Activated T-cell treated with anti-CD3 and anti-CD28 coated beads, Interleukin-2, amount 50 U/mL, for 72 hours (primary cell): ENCODE data around the gene OTUD5. TPM values are rescaled to one million over a fixed set of nuclear protein-coding genes. Genes with fewer than 3 reads are reported as not detected.

ENCODE experiments used
- ATAC-seq, 2 donors: fragments of 150-1000 bp; cut with Tn5 transposase; replicated peaks in 1 of 2; 2 replicates each; pipeline ENCODE4 v1.10.0; 2021; ENCODE audit warnings: moderate library complexity in 2 of 2, mild to moderate bottlenecking in 1 of 2
- DNase-seq, 2 donors: peaks; one replicate each; pipeline ENCODE4 v3.0.0; 2021 to 2022; ENCODE audit warnings: mixed read lengths in 1 of 2
- H3K27ac Mint-ChIP-seq: one replicate; pipeline ENCODE4 v1.8.0; 2022; ENCODE audit warnings: mild to moderate bottlenecking, moderate library complexity, mixed read lengths
- H3K27me3 Mint-ChIP-seq: one replicate; pipeline ENCODE4 v1.8.0; 2022; ENCODE audit warnings: low read depth, mixed read lengths
- H3K36me3 Mint-ChIP-seq, 2 donors: one replicate each; pipeline ENCODE4 v1.8.0; 2022; ENCODE audit warnings: mixed read lengths in 2 of 2, mild to moderate bottlenecking in 1 of 2; ENCODE audit not compliant: insufficient read depth in 2 of 2
- H3K4me1 Mint-ChIP-seq: one replicate; pipeline ENCODE4 v1.8.0; 2022; ENCODE audit warnings: low read depth, mixed read lengths
- H3K4me3 Mint-ChIP-seq, 2 donors: one replicate each; pipeline ENCODE4 v1.8.0; 2022; ENCODE audit warnings: mild to moderate bottlenecking in 2 of 2, mixed read lengths in 2 of 2, moderate library complexity in 2 of 2
- H3K9me3 Mint-ChIP-seq, 2 donors: one replicate each; pipeline ENCODE4 v1.8.0; 2022; ENCODE audit warnings: mixed read lengths in 2 of 2
- total RNA-seq, 2 donors: library from RNA; stranded (reverse); gene quantifications; one replicate each; pipeline ENCODE4 v1.2.3, GENCODE V29; 2022

OTUD5 gene
- total RNA-seq, 2 donors from 2014 or later: 123 to 137 TPM

DNA sequence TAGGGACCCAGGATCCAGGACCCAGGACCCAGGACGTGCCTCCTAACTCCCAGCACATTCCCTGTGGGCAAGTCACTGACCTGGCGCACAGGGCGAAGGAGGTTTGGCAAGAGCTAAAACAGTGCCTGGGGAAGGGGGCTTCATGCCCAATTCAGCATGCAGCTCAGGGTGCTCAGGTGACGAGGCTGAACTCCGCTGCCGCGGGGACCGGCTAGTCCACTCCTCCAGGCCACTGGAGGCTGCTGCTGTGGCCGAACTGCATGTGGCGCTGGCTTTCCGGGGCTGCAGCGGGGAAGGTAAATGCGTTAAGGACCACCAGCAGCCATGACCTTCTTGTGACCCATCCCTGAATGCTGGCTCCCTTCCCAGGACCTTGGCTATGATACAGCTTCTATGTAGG lies 33.6 kb downstream of the OTUD5 start:
- H3K9me3 Mint-ChIP-seq: no peaks in the 10 kb centered on the region
- peak overlapping the region; percentile 44 for H3K27ac Mint-ChIP-seq
- DNase-seq (no peak), ATAC-seq (no peak)
- peak overlapping the region in 1 of 2 donors; percentile 24 for H3K4me3 Mint-ChIP-seq
- H3K4me1 Mint-ChIP-seq: peaks cover 70% of the 10 kb centered on the region
- no peaks in the 10 kb centered on the region for H3K27me3 Mint-ChIP-seq
- peaks cover 18 to 23% of the 10 kb centered on the region in 2 donors for H3K36me3 Mint-ChIP-seq

DNA sequence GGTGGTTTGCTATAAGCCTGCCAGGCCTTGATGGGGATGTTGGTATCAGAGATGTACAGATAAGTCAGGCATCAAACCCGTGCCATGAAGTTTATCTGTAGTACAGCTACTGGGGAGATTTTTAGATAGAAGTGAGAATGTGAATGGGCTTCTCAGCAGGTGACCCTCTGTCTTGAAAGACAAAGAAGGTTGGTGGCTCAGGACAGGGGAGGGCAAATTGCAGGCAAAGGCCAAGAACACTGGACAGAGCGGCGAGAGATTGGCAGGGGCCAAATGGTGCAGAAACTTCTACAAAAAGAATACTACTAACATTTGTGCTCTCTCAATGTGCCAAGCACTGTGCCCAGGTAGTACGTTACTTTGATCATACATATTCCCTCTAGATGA lies 36.7 kb downstream of the OTUD5 start:
- Mint-ChIP-seq H3K27me3 (no peaks in the 10 kb centered on the region), H3K27ac (peak overlapping the region; percentile 88), H3K36me3 (peaks cover 41% of the 10 kb centered on the region in 2 donors), H3K4me1 (peaks cover 68% of the 10 kb centered on the region), H3K9me3 (no peaks in the 10 kb centered on the region), H3K4me3 (peak overlapping the region; percentile 93)
- ATAC-seq: no peak
- DNase-seq: no peak

DNA sequence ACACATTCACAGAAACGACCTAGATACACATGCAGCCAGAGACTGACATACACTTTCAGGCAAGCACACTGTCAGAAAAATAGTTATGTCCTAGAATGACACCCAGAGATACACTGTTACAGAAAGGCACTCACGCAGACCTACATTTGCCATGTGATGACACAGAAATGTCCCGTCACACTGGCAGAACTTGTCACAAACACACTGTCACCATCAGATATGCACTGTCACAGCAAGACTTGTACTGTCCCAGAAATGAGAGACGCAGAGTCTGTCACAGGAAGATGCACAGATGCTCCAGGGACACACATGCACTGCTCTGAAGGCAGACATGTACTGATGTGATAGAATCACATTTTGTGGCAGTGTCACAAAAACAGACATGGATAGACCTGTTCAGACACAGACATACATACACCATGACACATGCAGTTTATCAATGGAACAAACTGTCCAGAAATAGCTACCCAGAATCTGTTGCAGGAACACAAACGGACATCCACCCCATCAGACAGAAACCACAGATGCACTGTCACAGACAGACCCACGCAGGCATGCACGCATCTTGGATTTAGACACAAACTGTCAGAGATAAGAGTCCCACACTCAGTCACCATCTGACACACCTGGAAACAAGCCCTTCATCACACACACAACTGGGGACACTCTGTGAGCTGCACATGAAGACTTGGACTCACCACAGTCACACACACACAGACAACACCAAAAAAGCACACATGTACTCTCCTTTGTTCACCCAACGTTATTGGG lies 37.3 kb downstream of the OTUD5 start:
- H3K4me3 Mint-ChIP-seq: peak overlapping the region; percentile 93
- H3K36me3 Mint-ChIP-seq: peaks cover 43 to 47% of the 10 kb centered on the region in 2 donors
- peak overlapping the region; percentile 88 for H3K27ac Mint-ChIP-seq
- H3K9me3 Mint-ChIP-seq: no peaks in the 10 kb centered on the region
- no peaks in the 10 kb centered on the region for H3K27me3 Mint-ChIP-seq
- ATAC-seq (peak; percentile 33 to 34), DNase-seq (peak in 1 of 2 donors; percentile 53)
- peaks cover 68% of the 10 kb centered on the region for H3K4me1 Mint-ChIP-seq

DNA sequence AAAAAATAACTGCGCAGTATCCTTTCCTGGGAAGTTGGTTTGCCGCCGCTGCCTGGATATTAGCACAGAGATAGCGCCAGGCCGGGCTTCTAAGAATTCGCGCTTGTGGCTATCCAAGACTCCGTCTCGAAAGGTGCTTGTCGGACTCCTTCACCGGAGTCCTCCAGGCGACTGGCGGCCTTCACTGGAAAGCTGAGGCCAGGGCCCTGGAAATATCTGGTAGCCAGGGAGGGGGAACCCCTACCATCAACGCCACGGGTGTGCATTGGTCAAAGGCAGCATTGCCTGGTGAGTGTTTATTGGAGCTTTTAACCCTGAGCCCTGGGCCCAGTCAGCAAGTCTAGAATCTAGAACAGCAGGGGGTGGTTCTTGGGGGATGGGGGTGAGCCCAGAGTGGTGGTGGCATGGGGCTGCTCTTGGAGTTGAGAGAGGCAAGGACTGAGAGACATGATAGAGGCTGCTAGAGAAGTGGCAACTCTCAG lies 38.0 kb downstream of the OTUD5 start:
- peaks cover 72% of the 10 kb centered on the region for H3K4me1 Mint-ChIP-seq
- DNase-seq (peak; percentile 56 to 67), ATAC-seq (peak; percentile 25 to 39)
- H3K9me3 Mint-ChIP-seq: no peaks in the 10 kb centered on the region
- H3K27ac Mint-ChIP-seq: peak overlapping the region; percentile 88
- H3K36me3 Mint-ChIP-seq: peaks cover 46 to 51% of the 10 kb centered on the region in 2 donors
- H3K4me3 Mint-ChIP-seq: peak overlapping the region; percentile 93
- H3K27me3 Mint-ChIP-seq: no peaks in the 10 kb centered on the region

DNA sequence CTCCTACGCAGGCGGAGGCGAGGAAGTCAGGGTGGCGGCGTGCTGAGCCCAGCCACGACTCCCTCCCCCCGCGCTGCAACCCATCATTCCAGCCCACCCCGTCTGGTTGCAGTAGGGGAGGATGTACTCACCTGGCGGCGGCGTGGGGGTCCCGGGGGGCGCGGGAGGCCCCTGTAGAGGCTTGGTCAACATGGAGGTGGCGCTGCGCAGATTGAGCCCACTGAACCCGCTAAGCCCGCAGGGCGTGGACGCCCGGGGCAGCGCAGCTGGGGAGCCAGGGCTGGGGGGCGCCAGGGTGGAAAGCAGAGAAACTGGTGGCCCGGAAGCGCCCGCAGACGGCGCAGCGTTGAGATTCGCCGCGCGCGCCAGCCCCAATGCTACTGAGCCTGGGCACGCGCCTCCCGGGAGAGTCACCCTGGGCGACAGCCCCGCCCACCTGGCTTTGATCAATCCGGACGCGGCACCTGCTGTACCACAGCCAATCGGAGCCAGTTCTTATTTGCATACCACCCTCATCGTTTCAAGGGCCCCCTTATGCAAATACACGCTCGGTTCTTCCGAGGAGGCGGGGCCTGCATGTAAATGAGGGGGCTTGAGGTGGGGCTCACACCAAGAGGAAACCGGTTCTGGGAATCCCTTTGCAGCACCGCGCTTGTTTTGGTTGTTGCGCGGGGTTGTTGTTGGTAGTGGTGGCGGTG lies 38.6 kb downstream of the OTUD5 start, which contains the start of gene PIM2:
Gene PIM2, minus strand, starts transcription at position 382 of the 698 bp plus-strand sequence. Its CDS starts 190 bp downstream, at position 192.
- H3K27ac Mint-ChIP-seq: peak within 1 kb of the TSS; percentile 88
- ATAC-seq (peak; percentile 66 to 68), DNase-seq (peak; percentile 89 to 93)
- H3K9me3 Mint-ChIP-seq: no peaks in the 10 kb centered on the region
- no peaks in the 10 kb centered on the region for H3K27me3 Mint-ChIP-seq
- H3K36me3 Mint-ChIP-seq: peaks cover 45 to 52% of the 10 kb centered on the region in 2 donors
- peak within 1 kb of the TSS; percentile 93 for H3K4me3 Mint-ChIP-seq
- peaks cover 72% of the 10 kb centered on the region for H3K4me1 Mint-ChIP-seq

DNA sequence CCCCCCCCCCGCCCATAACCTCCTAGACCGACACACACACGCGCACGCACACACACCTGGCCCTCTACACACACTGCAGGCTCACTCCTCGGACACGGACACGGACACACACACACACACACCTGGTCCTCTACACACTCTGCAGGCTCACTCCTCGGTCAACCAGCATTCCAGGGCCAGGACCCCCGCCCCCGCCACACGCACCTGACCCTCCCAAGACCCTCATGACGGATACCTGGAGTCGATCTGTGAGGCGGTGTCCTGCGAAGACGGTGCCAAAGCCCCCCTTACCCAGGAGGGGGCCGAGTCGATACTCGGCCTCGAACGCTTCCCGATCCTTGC lies 39.1 kb downstream of the OTUD5 start:
- peak overlapping the region; percentile 88 for H3K27ac Mint-ChIP-seq
- ATAC-seq (no peak), DNase-seq (no peak)
- H3K36me3 Mint-ChIP-seq: peaks cover 45 to 55% of the 10 kb centered on the region in 2 donors
- H3K27me3 Mint-ChIP-seq: no peaks in the 10 kb centered on the region
- H3K9me3 Mint-ChIP-seq: no peaks in the 10 kb centered on the region
- peak overlapping the region; percentile 93 for H3K4me3 Mint-ChIP-seq
- H3K4me1 Mint-ChIP-seq: peaks cover 72% of the 10 kb centered on the region

DNA sequence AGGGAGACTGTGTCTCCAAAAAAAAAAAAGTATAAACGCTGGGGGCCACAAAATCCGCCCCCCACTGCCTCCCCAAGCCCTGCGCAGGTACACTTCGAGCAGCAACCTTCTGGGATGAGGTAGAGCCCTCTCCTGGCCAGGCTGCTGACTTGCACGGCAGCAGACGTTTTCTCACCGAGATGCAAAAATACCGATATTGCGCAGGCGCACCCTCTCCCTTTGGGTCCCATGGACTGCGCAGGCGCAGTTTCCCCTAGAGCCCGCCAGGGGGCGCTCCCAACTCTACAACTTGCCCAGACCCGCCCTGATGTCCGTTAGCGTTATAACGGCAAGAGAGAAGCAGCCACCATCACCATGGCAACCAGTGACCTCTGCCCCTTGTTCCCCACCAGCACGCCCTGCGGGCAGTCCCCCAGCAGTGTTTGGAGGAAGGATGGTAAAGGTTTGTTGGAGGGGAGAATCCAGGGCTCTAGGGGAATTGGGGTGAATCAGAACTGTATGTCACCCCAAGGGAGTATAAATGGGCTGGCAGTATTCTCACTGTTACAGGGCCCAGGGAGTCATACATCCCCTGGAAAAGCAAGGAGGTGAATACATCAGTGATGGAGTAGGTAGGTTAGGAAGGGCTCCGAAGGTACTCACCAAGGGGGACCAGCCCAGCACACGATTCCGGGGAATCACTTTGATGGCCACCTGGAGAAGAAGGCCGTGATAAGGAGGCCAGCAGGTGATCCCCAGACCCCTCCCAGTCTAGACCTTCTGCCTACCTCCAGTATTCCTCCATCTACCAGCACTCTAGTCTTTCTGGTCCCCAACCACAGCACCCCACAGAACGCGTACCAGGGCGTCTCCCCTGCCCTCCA lies 40.0 kb downstream of the OTUD5 start:
- Mint-ChIP-seq H3K4me1 (peaks cover 75% of the 10 kb centered on the region), H3K27ac (peak overlapping the region; percentile 88), H3K9me3 (no peaks in the 10 kb centered on the region), H3K27me3 (no peaks in the 10 kb centered on the region), H3K36me3 (peaks cover 47 to 56% of the 10 kb centered on the region in 2 donors), H3K4me3 (peak overlapping the region; percentile 93)
- DNase-seq: peak; percentile 86 to 90
- ATAC-seq: peak; percentile 33 to 43

DNA sequence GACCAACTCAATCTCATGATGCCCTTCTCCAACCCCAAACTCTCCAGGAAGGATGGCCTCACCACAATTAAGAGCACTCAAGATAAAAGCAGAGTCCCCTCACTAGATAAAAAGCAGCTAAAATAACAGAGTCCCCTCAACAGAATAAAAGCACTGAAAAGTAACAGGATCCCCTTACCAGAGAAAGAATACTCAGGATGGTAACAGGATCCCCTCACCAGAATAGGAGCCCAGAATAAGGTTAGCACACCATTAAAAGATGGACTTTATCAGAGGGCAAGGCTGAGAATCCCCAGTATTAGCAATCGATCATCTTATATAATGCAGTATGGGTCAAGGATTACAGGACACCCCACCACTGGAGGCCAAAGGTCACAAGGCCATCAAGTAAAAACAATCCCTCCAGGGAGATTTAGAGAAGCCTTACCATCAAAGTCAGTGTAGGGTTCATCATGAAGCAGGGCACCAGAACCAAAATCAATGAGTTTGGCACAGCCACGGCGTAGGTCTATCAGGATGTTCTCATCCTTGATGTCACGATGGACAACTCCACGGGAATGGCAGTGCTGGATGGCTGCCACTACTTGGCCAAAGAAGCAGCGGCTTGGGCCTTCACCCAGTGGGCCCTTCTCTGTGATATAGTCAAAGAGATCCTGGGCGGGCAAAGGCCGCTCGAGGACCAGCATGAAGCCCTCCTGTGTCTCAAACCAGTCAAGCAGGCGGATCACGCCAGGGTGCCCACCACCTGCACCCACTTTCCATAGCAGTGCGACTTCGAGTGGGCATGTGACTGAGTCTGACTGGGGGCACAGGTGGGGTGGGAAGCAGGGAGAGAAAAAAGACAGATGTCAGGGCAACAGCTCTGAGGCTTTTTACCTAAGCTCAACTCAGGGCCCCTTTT lies 42.6 kb downstream of the OTUD5 start:
- no peaks in the 10 kb centered on the region for H3K27me3 Mint-ChIP-seq
- H3K9me3 Mint-ChIP-seq: no peaks in the 10 kb centered on the region
- H3K4me3 Mint-ChIP-seq: peak overlapping the region; percentile 93
- peaks cover 37 to 56% of the 10 kb centered on the region in 2 donors for H3K36me3 Mint-ChIP-seq
- peaks cover 72% of the 10 kb centered on the region for H3K4me1 Mint-ChIP-seq
- H3K27ac Mint-ChIP-seq: peak overlapping the region; percentile 88
- DNase-seq (no peak), ATAC-seq (no peak)

DNA sequence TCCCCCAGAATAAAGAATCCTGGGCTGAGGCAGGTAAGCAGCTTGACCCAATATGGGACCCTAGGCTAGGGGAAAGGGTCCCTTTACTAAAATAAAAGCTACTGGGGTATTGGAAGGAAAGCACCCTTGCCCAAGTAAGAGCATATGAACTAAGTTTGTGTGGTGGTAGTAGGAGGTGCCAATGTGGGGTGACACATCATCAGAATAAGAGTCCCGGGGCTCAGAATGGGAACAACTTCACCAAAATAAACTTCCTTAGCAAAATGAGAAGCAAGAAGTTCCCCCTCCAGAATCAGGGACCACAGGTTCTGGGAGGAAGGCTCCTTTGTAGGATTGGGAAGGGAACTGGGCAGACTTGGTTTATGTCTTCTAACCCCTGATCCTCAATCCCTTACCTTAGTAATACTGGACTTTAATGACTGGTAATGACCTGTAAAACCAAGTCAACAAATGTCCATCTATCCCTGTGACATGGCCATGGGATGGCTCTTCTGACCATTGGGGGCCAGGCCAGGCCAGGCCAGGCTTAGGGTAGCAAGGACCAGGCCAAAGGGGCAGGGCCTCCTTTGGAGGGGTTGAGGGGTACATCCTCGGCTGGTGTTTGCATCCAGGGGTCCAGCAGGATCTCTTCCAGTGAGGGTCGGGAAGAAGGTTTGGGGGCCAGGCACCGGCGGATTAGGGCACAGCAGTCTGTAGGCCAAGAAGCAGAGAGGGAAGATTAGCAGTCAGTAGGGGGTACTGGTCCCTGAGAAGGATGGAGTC lies 43.6 kb downstream of the OTUD5 start:
- Mint-ChIP-seq H3K4me3 (peak overlapping the region; percentile 93), H3K4me1 (peaks cover 64% of the 10 kb centered on the region), H3K27me3 (no peaks in the 10 kb centered on the region), H3K36me3 (peaks cover 33 to 52% of the 10 kb centered on the region in 2 donors), H3K9me3 (no peaks in the 10 kb centered on the region), H3K27ac (peak overlapping the region; percentile 88)
- no peak for ATAC-seq
- no peak for DNase-seq

DNA sequence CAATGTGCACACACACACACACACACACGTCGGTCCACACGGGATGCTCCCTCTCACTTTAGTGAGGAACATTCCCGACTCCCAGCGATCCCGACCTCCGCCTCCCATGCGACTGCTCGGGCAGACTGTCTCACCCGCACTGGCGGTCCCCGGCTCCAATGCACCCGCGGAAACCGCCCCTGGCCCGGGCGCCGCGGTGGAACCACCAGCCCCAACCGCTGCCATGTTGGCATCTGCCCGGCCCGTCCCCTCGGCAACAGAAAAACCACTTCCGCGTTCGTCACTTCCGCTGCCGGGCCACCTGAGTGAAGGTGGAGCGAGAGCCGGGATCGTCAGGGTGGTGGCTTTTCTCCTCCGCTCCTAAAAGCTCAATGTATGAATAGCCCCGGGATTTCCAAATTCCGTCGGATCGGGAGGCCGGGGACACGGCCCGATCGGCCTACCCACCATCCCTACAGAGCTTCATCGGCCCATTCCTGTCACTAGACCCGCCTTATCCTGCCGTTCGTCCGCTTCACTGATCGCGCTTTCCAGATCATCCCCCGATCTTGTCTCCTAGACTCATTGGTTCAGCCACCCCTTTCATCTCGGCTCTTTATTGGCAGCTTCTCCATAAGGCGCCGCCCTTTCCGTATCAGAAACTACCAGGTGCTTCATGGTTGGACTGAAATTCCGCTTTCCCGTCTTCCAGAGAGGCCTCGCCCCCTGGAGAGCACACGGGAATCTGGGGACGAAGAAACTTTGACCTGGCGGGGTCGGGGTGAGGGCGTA lies 45.8 kb downstream of the OTUD5 start, which contains the start of gene SLC35A2:
Gene SLC35A2, minus strand, starts transcription at position 235 of the 771 bp plus-strand sequence. Its CDS starts 10 bp downstream, at position 225.
- H3K4me3 Mint-ChIP-seq: peak within 1 kb of the TSS; percentile 93
- peaks cover 47% of the 10 kb centered on the region for H3K4me1 Mint-ChIP-seq
- peaks cover 19 to 35% of the 10 kb centered on the region in 2 donors for H3K36me3 Mint-ChIP-seq
- H3K27ac Mint-ChIP-seq: peak within 1 kb of the TSS; percentile 88
- peak; percentile 53 to 56 for ATAC-seq
- H3K9me3 Mint-ChIP-seq: no peaks in the 10 kb centered on the region
- H3K27me3 Mint-ChIP-seq: no peaks in the 10 kb centered on the region
- DNase-seq: peak; percentile 90 to 91
